Epithelial cell of esophagus (primary cell): Measurements from ENCODE around the gene SPTBN5.
A peak's percentile ranks its signal among the peaks of the same experiment; 100 is the strongest.

Experiments used
- DNase-seq: peaks from one replicate; pipeline ENCODE4 v3.0.0; 2010; ENCODE audit warnings: low read depth
- H3K4me3 ChIP-seq: 2 replicates; pipeline ENCODE4 v1.5.1; 2011; ENCODE audit warnings: mild to moderate bottlenecking, low read length, control low read depth
- TF ChIP-seq, protein P1 (sequence below): IDR thresholded peaks from 2 replicates; pipeline ENCODE4 v1.5.1; 2011; ENCODE audit warnings: low read depth, mild to moderate bottlenecking, low read length, control low read depth, inconsistent platforms; ENCODE audit not compliant: insufficient read depth; ENCODE audit errors: missing control alignments

SPTBN5 gene

DNA sequence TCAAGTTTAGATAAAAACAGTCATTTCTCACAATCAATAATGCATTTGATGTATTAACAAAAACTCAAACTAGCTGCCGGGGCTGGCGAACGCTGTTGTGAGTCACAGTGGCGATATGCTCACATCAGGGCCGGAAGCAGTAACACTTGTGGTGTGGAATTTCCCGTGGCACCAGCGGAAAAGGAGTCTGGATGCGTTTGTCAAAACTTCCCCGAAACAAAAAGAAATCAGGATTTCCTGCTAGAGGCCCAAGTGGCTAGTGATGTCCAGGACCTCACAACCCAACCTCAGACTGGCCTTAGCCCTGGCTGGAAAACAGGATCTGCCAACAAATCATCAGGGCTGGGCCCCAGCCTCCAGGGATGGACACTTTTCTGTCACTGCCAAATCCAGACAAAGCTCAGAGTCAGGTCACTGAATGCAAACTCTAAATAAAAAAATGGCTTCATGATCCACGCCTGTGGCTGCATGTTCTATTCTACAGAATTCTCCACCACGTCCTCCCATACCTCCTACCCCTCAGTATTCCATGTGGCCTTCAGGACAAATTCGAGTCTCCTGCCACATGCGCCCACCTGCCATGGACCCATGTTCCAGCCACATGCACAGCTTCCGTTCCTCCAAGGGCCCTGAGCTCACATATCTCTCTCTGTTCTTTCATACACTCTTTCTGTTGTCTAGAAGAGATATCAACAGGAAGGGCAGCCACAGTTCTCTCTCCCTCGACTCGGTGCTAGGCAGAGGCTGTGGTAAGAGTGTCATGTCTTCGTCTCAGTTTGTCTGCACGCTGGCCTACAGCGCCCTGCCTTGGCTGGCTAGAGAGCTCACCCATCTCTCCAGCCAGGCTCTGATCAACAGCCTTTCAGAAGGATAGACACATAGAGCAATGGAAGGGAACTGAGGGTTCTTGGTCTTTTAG is 43.1 kb upstream of the SPTBN5 start:
- TF ChIP-seq, protein P1, sequence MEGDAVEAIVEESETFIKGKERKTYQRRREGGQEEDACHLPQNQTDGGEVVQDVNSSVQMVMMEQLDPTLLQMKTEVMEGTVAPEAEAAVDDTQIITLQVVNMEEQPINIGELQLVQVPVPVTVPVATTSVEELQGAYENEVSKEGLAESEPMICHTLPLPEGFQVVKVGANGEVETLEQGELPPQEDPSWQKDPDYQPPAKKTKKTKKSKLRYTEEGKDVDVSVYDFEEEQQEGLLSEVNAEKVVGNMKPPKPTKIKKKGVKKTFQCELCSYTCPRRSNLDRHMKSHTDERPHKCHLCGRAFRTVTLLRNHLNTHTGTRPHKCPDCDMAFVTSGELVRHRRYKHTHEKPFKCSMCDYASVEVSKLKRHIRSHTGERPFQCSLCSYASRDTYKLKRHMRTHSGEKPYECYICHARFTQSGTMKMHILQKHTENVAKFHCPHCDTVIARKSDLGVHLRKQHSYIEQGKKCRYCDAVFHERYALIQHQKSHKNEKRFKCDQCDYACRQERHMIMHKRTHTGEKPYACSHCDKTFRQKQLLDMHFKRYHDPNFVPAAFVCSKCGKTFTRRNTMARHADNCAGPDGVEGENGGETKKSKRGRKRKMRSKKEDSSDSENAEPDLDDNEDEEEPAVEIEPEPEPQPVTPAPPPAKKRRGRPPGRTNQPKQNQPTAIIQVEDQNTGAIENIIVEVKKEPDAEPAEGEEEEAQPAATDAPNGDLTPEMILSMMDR = no peak
- no peak overlapping the region for H3K4me3 ChIP-seq
- no peak for DNase-seq

DNA sequence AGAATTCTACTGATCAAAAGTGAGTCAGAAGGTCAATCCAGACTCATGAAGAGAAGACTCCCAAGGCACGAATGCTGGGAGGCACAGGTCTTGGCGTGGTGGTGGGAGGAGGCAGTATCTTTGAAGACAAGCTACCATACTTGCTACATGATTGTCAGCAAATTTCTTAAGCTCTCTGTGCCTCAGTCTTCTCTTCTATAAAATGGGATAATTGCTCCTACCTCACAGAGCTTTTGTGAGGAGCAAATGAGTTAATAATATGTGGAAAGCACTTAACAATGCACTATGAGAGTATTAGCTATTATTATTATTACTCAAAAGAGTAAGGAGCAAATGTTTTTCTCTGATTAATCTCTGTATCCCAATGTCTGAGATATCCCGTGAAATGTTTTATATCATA is 42.3 kb upstream of the SPTBN5 start:
- H3K4me3 ChIP-seq = no peak overlapping the region
- no peak for DNase-seq
- TF ChIP-seq, protein P1 = no peak

DNA sequence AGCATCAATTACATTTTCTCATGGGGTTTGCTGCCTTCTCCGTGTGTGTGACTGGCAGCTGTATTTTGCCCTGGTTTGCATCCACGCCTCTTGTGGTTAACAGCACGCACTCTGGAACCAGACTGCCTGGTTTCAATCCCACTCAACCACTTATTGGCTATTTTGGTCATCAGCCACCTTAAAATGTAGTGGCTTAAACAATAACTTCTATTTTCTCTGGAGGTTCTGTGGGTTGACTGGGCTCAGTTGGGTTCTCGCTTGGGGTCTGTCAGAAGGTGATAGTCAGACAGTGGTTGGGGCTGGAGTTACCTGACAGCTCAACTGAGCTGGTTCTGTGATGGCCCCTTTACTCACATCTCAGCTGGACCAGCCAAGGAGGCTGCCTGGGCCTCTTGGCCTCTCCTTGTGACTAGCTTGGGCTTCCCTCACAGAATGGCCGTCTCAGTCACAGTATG is 41.7 kb upstream of the SPTBN5 start:
- H3K4me3 ChIP-seq = no peak overlapping the region
- peak; percentile 27 for DNase-seq

DNA sequence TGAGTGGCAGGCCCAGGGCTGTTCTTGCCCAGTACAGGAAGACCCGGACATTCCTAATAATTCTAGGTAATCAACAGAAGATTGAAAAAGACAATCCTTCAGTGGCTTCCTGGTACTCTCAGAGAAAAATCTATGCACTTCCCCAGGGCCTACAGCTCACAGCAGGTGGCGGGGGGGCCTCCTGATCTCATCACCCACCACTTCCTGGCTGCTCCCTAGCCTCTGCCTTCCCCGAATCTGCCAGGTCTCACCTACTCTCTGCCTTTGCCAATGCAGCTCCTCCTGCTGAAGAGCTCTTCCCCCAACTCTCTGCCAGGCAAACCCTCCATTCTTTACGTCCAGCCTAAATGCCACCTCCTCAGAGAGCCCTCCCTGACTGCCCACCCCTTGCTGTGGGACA is 41.0 kb upstream of the SPTBN5 start:
- DNase-seq = peak; percentile 78
- H3K4me3 ChIP-seq = no peak overlapping the region
- TF ChIP-seq, protein P1 = no peak

More for the DNA sequence above, 41.7 kb upstream of the SPTBN5 start:
- TF ChIP-seq, protein P1 = no peak

DNA sequence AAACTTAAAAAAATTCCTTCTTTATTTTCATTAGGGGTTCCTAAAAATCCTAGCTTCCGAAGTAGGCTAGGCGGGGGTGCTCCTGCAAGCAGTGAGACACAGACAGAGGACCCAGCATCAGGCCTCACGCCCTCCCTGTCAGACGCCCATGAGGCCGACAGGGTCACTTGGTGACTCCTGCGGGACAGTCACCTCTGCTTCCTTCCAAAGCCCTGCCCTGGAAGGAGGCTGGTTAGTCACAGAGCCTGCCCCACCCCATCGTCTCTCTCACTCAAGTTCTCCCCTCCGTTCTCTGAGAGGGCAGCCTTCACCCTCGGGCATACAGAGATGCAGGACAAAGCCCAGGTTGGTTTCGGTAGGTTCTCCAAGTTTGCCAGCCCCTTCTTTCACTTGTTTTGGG is 39.9 kb upstream of the SPTBN5 start:
- DNase-seq = peak; percentile 77
- TF ChIP-seq, protein P1 = no peak
- no peak overlapping the region for H3K4me3 ChIP-seq

DNA sequence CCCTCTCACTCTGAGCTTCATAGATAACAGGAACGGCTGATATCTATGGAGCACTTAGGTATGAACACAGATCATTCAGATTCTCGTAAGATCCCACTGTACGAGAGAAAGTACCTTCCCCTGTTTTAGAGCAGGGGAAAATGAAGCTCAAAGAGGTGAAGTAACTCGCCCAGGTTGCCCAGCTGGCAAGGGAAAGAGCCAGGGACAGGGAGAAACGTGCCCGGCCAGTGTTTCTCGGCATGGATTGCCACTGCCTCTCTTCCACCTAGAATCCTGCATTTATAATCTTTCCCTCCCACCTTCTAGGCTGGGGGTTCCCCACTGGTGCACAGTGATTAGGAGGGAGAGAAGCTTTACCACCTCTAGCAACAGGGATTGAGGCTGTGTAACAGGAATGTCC is 39.5 kb upstream of the SPTBN5 start:
- no peak for DNase-seq
- TF ChIP-seq, protein P1 = no peak
- H3K4me3 ChIP-seq = no peak overlapping the region
